Measurements from ENCODE around the gene ERCC3.
A peak's percentile ranks its signal among the peaks of the same experiment; 100 is the strongest.
"Not testable (repeated sequence)": the region's sequence is repeated elsewhere in the genome, so short reads cannot be mapped to it uniquely, and the experiment has no call there.

Gene ERCC3

GRCh38 chr2:127278959-127279358 lies 15.0 kb downstream of the ERCC3 start:
- no peak for DNase-seq

GRCh38 chr2:127277028-127277427 lies 16.9 kb downstream of the ERCC3 start:
- no peak for DNase-seq

GRCh38 chr2:127275789-127276188 lies 18.2 kb downstream of the ERCC3 start:
- DNase-seq, result no peak

GRCh38 chr2:127275356-127275755 lies 18.6 kb downstream of the ERCC3 start:
- no peak for DNase-seq

GRCh38 chr2:127270663-127271062 lies 23.3 kb downstream of the ERCC3 start:
- no peak for DNase-seq

GRCh38 chr2:127261804-127262406 lies 32.0 kb downstream of the ERCC3 start:
- DNase-seq, result no peak

GRCh38 chr2:127259355-127259754 lies 34.6 kb downstream of the ERCC3 start:
- DNase-seq, result no peak

GRCh38 chr2:127256866-127257265 lies 37.1 kb downstream of the ERCC3 start:
- no peak for DNase-seq

- no peak for DNase-seq
These were observed 37.6 kb downstream of the ERCC3 start for GRCh38 chr2:127256381-127256780.

- no peak for DNase-seq
These were observed 38.2 kb downstream of the ERCC3 start for GRCh38 chr2:127255721-127256120.

GRCh38 chr2:127255146-127255545 lies 38.8 kb downstream of the ERCC3 start:
- DNase-seq, result peak; percentile 47

- no peak for DNase-seq
These were observed 39.5 kb downstream of the ERCC3 start for GRCh38 chr2:127254386-127254981.

- DNase-seq, result not testable (repeated sequence)
These were observed 52.8 kb downstream of the ERCC3 start for GRCh38 chr2:127241184-127241583.

GRCh38 chr2:127239395-127239794 lies 54.5 kb downstream of the ERCC3 start:
- no peak for DNase-seq

GRCh38 chr2:127237768-127238167 lies 56.2 kb downstream of the ERCC3 start:
- DNase-seq, result not testable (repeated sequence)

- no peak for DNase-seq
These were observed 58.8 kb downstream of the ERCC3 start for GRCh38 chr2:127235082-127235702.

- DNase-seq, result no peak
These were observed 60.2 kb downstream of the ERCC3 start for GRCh38 chr2:127233710-127234109.

GRCh38 chr2:127231130-127231865 lies 62.6 kb downstream of the ERCC3 start:
- peak; percentile 58 for DNase-seq

GRCh38 chr2:127229555-127229954 lies 64.4 kb downstream of the ERCC3 start:
- no peak for DNase-seq

GRCh38 chr2:127228102-127228501 lies 65.8 kb downstream of the ERCC3 start:
- no peak for DNase-seq

GRCh38 chr2:127227264-127227660 lies 66.7 kb downstream of the ERCC3 start:
- DNase-seq, result not testable (repeated sequence)

- DNase-seq, result peak; percentile 62
These were observed 67.3 kb downstream of the ERCC3 start for GRCh38 chr2:127226520-127227263.

GRCh38 chr2:127226132-127226519 lies 67.8 kb downstream of the ERCC3 start:
- no peak for DNase-seq

Measured in left hindlimb (tissue), 1 donor.